NCI-H2107 treated with DMSO at 0.1 percent for 48 hours (cell line): ENCODE data around the gene PRDX2.
A peak's percentile ranks its signal among the peaks of the same experiment; 100 is the strongest.
"Not testable (repeated sequence)": the region's sequence is repeated elsewhere in the genome, so short reads cannot be mapped to it uniquely, and the experiment has no call there.

Source experiments
- DNase-seq: peaks from one replicate; lab custom pipeline; 2025; ENCODE audit not compliant: unreplicated experiment; lab: John Stamatoyannopoulos, UW

PRDX2 gene

DNA sequence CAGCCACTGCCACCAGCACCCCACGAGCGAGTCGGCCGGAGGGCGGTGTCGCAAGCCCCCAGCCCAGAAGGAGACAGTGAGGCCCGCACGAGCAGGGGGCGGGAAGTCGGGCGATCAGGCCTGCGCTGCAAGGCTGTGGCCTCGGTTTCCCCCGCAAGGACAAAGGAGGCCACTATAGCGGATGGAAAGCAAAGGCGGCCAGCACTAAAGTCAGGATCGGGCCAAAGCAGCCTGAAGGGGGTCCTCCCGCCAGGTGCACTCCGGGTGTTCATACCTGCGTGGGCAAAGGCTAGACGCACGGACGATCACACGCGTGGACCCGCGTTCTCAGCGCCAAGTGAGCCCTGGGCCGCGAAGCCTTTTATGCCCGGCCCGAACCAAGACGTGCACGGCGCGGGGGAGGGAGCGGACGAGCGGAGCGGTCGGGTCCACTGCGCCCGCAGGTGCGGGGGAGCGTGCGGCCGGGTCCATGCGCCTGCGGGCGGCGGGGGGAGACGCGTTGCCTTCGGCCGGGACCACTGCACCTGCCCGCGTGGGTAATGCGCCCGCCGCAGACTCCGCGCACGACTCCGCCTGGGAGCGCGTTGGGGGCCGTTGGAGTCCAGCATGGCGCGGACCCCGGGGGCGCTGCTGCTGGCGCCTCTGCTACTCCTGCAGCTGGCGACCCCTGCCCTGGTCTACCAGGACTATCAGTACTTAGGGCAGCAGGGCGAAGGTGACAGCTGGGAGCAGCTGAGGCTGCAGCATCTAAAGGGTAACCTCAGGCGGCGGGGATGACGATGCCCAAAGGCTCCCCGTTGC, at the start of gene PRDX2, which contains the start of gene THSD8:
TSS of gene PRDX2 (minus strand) at position 335 of the 801 bp plus-strand sequence. CDS start 539 bp downstream, outside the sequence.
TSS of gene THSD8 (plus strand) at position 604 of the 801 bp plus-strand sequence. CDS start at position 607, 3 bp downstream.
- DNase-seq = peak; percentile 56

- DNase-seq = peak; percentile 23
Measured at GRCh38 chr19:12847159-12848139, 45.8 kb upstream of the PRDX2 start.

GRCh38 chr19:12846613-12847012, 45.0 kb upstream of the PRDX2 start:
- DNase-seq = not testable (repeated sequence)

- no peak for DNase-seq
Measured at GRCh38 chr19:12843999-12844732, 42.6 kb upstream of the PRDX2 start.

GRCh38 chr19:12843328-12843727, 41.7 kb upstream of the PRDX2 start:
- no peak for DNase-seq

DNA sequence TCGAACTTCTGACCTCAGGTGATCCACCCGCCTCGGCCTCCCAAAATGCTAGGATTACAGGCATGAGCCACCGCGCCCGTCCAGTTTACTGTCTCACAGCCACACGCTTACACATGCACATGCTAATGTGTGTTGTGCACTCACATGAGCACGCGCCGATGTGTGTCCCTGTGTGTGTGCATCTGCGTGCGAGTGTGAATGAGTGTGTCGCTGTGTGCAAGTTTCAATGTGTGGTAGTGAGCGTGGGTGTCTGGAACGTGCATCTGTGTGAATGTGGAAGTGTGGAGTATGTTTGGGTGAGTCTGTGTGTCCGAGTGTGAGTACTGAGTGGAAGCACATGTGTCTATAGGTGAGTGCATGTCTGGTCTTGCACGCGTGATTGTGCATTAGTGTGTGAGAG, 40.9 kb upstream of the PRDX2 start:
- no peak for DNase-seq

DNA sequence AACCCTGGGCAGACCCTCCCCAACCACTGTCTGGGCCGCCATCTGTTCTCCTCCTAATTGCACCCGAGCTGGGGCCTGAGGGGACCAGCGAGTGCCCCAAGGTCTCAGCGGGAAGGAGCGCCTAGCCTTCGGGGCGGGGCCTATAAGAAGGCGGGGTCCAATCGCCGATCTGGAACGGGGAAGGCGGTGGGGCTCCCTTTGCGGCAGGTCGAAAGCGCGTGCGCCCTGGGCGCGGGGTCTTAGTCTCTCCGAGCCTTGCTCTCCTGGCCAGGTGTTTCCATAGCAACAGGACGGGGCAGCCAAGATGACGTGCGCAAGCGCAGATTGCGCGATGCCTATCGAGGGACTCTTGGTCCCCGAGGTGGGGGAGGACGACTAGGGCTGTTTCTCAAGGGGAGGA, 39.5 kb upstream of the PRDX2 start:
- DNase-seq = no peak

DNA sequence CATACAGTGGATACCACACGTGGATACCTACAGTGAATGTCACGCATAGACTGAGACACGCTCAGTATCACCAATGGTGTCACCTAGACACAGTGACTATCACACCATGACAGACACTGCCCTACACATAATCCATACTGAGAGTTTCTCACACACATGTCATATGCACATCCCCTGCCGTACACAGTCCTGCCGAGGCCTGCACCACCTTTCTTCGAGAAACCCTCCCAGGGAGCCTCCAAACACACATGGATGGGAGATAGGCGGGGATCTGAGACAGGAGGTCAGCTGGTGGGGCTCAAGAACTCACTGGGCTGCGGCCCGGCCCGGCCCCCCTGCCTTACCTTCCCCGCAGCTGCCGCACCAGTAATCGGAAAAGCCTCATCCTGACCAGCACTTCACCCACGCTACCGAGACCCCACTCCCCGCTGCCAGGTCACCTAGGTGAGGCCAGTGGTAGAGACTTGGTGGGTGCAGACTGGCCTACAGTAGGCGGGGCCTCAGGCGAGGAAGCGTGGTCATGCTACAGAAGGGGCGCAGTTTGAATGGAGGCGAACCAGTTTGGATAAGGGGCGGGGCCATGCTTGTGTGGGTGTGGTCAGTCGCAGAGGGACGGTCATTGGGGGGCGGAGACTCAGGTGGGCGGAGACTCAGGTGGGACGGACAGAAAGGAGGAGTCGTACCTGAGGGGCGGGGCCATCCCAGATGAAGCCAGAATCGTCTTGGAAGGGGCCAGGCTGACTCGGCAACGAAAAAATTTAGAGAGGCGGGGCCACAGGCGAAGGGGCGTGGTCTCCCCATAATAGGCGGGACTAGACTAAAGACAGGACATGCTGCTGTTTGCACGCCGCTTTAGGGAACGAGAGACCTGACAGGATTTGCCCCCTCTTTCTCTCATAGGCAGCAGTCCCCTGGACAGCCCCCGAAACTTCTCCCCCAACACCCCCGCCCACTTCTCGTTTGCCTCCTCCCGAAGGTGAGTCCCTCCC, 38.8 kb upstream of the PRDX2 start:
- no peak for DNase-seq

DNA sequence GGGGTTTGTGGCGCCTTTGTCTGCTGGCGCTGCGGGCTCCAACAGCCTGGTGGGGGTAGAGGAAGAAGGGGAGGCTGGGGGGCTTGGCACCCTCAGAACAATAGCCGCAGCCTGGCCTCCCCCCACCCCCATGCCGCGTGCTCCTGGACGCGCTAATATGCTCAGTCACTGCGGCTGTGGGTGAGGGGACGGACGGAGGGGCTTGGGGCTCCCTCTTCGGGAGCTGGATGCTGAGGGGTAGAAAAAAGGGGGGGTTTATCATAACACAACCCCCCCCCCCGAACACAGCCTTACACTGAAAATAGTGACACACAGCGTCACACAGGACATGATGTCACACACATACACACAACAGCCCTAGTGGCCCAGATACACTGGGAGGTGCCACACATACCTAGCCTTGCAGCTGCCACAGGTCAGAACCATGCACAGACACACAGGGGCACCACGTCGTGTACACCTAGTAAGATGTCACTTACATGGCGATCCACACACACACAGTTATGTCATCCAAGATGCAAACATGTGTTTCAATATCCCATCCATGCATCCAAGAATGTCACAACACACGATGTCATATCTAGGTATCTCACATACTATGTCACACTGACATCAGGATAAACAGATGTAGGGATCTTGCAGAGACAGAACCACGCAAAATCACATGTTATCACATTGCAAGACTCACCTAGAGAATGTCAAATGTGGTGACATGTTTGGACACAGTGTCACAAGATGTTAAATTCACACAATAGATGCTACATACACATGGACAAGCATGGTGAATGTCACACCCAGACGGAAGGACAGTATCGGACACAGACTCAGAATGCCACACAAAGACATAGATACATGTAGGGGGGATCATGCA, 37.5 kb upstream of the PRDX2 start:
- no peak for DNase-seq

DNA sequence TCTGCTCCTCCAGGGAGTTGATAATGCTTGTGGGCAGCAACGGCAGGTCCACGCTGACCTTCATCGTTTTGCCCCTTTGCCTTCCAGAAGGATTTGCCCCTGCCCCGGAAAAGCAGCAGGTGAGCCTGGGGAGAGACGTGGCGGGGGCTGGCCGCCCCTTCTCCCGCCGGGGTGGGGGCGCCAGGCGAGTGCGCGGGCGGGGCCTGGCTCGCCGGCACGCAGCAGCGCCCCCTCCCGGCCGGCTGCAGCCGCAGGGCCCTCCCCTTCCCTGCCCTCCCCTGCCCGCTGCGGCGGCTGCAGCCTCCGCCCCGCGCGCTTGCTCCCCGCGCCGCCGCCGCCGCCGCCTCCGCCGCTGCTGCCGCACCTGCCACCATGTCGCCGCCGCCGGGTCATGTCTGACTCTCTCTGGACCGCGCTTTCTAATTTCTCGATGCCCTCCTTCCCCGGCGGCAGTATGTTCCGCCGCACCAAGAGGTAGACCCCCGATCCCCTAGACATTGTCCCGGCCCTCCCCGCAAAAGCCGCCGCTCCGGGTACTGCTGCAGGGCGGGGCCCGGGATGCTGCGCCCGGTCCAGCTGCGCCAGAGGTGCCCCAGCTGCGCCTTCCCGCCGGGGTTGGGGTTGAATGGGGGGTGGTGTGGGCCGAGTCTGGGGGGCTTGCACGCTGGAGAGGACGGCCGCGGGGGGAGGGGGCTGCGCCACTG, 36.7 kb upstream of the PRDX2 start, which contains the start of gene MAST1:
TSS of gene MAST1 (plus strand) at position 334 of the 704 bp plus-strand sequence. CDS start at position 392, 58 bp downstream.
- DNase-seq = peak; percentile 19

DNA sequence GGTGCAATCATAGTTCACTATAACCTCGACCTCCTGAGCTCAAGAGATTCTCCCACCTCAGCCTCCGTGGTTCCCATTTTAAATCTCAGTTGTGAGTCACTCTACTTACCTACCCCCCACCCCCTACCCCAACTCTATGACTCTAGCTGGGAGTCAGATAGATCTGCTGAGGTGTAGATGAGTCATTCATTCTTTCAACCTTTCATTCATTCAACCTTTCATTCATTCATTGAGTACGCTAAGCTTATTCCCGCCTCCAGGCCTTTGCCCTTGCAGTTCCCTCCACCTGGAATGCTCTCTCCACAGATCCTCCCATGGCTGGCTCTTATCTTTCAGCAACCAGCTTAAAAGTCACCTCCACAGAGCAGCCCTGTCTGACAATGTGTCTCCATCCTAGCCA, 35.6 kb upstream of the PRDX2 start:
- DNase-seq = no peak

DNA sequence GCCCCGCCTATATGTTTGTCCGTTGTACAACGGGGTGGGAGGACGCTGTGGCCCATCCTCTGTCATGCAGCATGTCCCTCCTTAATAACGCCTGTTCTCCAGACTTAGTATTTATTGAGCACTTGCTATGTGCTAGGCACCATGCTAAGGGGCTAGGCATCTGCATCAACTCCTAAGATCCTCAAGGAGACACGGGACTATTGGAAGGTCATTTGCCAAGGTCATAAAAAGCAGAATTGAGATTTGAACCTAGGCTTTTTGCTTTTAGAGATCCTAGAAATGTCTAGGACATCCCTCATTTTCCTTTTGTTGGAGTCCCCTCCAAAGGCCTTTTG, 34.9 kb upstream of the PRDX2 start:
- DNase-seq = no peak

DNA sequence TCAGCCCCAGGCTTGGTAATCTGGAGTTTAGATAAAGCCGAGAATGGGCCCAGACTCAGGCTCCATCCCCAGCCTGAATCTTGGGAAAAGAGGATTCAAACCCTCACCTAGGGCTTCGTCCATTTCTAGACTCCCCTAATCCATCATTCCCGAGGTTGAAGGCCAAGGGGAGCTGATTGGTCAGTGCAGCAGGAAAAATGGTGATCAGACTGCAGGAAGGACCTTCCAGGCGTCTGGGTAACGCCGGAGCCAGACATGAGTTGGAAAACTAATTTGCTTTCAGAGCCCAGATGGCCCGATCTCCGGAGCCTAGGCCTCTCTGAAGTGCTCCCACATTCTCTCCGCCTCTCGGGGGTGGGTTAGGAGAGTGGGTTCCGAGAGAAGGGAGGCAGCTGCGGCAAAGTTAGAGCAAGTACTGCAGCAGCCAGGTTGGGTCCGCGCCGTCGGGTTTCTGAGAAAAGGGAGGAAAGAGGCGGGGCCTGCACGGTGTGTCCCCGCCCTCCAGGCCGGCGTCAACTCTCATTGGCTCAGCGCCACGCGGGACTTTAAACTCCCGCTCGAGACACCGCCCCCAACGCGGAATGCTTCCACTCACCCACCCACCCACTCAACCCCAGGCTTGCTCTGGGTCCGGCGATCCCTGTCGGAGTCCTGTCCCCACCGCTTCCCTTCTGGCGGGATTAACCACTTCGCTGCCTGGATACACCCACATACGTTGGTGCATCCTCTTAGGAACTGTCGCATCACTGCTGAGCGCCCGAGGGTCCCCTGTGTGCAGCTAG, 33.6 kb upstream of the PRDX2 start:
- DNase-seq = no peak

DNA sequence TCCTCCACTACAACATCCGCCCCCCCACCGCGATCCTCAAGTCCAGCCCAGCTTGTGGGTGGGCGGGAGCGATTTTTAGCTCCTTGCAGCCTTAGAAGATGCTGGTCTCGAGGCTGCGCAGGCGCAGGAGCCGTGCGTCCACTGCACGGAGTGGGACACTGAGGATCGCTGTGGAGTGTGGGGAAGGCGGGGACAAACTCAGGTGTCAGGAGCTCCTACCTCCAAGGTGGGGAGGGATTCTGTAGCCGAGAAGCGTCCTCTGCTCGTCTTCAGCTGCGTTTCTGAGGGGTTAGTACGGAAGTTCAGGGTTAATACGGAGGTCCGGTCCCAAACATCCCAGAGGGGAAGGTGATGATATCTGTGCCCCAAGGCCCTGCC, 33.0 kb upstream of the PRDX2 start, which contains the start of gene RTBDN:
TSS of gene RTBDN (minus strand) at position 14 of the 378 bp plus-strand sequence. CDS start 4,600 bp downstream, outside the sequence.
- DNase-seq = no peak

GRCh38 chr19:12833738-12834565, 32.4 kb upstream of the PRDX2 start:
- DNase-seq = no peak

DNA sequence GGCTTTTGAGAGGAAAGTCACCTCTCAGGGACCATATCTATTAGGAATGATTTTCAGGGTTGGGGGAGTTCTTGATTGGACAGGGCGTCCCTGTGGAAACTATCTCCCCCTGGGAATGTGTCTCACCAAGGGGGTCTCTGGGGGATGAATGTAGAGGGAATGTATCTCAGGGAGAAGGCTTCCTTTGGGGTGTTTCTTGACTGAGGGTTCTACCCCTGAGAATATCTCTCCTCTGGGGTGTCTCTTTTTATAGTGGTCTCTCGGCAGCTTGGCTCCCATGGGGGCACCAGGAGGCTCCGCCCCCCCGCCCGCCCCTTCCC, 31.8 kb upstream of the PRDX2 start:
- DNase-seq = no peak

- peak; percentile 56 for DNase-seq
Measured at GRCh38 chr19:12828494-12828893, 26.9 kb upstream of the PRDX2 start.
